Skeletal muscle satellite cell (primary cell): Measurements from ENCODE around the gene GPR39.
A peak's percentile ranks its signal among the peaks of the same experiment; 100 is the strongest.

ENCODE experiments used
- H3K27me3 ChIP-seq: 2 replicates; pipeline ENCODE4 v1.7.0; 2013; ENCODE audit warnings: low read length; ENCODE audit not compliant: control insufficient read depth, insufficient read depth
- H3K36me3 ChIP-seq: 2 replicates; pipeline ENCODE4 v1.7.0; 2013; ENCODE audit warnings: mild to moderate bottlenecking, control low read depth, low read length; ENCODE audit not compliant: insufficient read depth
- H3K4me1 ChIP-seq: 2 replicates; pipeline ENCODE4 v1.7.0; 2013; ENCODE audit warnings: low read length; ENCODE audit not compliant: control insufficient read depth, insufficient read depth
- H3K4me2 ChIP-seq: 2 replicates; pipeline ENCODE4 v1.7.0; 2013; ENCODE audit warnings: mild to moderate bottlenecking, low read length
- H3K4me3 ChIP-seq: 2 replicates; pipeline ENCODE4 v1.7.0; 2013; ENCODE audit warnings: low read length
- H3K9ac ChIP-seq: 2 replicates; pipeline ENCODE4 v1.7.0; 2013; ENCODE audit warnings: mild to moderate bottlenecking, low read depth, low read length, moderate library complexity
- H3K9me3 ChIP-seq: replicated peaks from 2 replicates; pipeline ENCODE4 v1.7.0; 2013; ENCODE audit warnings: mild to moderate bottlenecking, control low read depth, low read length

Gene GPR39

DNA sequence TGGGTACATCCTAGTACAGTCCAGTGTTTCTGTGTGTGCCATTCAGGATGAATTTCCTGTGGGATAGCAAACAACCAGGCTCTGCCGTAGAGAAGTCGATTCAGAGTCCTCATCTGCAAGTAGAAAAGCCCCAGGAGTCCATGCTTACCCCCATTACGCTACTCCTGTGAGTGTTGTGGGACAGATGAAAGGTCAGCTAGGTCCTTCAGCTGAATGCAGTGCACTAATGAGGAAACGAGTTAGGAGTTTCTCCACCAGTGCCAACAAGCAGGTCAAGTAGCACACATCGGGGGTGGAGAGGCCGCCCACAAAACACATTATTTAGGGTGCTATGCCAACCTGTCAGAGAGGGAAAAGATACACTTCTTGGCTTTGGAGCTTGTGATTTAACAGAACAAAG, 2.5 kb upstream of the GPR39 start:
- Histone ChIP-seq H3K4me2 (no peak overlapping the region), H3K36me3 (no peaks in the 10 kb centered on the region), H3K9me3 (no peaks in the 10 kb centered on the region), H3K4me3 (no peak overlapping the region), H3K9ac (no peak overlapping the region), H3K4me1 (peaks cover 23% of the 10 kb centered on the region), H3K27me3 (no peaks in the 10 kb centered on the region)

DNA sequence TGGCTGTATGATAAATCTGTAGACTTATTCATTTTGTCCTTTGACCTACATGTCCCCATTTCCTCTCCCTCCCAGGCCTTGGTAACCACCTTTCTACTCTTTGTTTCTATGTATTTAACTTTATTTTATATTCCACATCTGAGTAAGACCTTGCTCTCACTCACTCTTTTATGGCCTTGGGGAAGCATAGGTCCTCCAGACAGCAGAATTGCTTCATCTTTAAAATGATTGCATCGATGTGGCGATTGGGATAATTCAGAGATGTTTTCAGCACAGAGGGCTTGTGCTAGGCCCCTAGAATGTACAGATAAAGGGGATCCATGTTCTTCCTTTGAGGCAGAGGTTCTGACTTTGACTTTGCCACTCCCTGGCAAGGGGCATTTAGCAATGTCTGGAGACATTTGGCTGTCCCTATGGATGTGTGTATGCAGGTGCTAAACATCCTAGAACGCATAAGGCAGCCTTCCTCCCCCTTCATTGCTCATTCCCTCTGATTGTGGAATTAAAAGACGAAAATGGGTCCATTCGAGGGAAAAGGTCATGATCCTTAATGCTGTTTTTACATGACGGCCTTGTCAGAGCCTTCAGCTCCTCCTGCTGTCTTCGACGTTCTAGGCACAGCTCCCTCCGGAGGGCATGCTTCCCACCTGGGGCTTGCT, 1.2 kb upstream of the GPR39 start:
- Histone ChIP-seq H3K4me2 (peak overlapping the region; percentile 80), H3K9me3 (no peaks in the 10 kb centered on the region), H3K4me1 (peaks cover 23% of the 10 kb centered on the region), H3K27me3 (no peaks in the 10 kb centered on the region), H3K4me3 (peak overlapping the region; percentile 67), H3K9ac (peak overlapping the region; percentile 61), H3K36me3 (no peaks in the 10 kb centered on the region)

DNA sequence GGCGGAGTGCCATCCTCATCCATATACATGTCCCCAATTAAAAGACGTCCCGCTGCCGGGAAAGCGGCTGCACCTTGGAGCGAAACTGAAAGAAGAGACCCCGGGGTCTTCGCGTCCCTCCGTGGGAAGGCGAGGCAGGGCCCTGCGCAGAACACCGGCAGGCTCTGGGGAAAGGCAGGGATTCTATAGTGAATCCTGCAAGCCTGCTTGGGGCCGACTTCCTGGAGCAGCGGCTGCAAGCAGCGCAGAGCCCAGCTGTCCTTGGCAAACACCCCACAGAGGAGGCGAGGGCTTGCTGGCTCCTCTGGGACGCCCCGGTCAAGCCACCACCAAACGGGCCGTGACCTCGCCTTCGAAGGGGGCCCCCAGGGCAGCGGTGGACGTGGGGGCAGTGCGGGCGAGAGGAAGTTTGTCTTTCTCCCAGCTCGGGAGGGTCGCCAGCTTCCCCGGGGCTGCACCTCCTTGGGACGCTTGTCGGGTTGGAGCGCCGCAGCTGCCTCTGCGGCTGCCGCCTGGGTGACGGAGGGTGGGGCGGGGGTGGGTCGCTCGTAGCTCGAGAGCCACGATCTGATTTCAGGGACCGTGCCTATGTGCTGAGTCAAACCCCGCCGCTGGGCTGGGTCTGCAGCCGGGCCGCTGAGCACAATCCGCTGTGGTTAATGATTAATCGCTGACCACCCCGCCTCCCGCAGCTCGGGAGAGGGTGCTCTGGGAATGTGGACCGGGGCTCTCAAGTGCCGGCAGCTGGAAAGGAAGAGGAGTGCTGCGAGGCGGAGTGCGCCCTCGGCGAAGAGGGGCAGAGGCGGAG, 486 bp upstream of the GPR39 start:
- Histone ChIP-seq H3K27me3 (no peaks in the 10 kb centered on the region), H3K4me3 (peak overlapping the region; percentile 67), H3K36me3 (no peaks in the 10 kb centered on the region), H3K9ac (peak overlapping the region; percentile 61), H3K4me2 (peak overlapping the region; percentile 80), H3K9me3 (no peaks in the 10 kb centered on the region), H3K4me1 (peaks cover 28% of the 10 kb centered on the region)

DNA sequence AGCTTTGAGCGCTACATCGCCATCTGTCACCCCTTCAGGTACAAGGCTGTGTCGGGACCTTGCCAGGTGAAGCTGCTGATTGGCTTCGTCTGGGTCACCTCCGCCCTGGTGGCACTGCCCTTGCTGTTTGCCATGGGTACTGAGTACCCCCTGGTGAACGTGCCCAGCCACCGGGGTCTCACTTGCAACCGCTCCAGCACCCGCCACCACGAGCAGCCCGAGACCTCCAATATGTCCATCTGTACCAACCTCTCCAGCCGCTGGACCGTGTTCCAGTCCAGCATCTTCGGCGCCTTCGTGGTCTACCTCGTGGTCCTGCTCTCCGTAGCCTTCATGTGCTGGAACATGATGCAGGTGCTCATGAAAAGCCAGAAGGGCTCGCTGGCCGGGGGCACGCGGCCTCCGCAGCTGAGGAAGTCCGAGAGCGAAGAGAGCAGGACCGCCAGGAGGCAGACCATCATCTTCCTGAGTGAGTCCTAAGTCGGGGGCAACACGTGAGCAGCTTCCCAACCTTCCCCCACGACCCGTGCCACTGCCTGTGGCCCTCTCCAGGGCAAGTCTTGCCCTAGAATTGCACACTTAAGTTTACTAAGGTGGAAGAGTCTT, 928 bp downstream of the GPR39 start:
- Histone ChIP-seq H3K36me3 (no peaks in the 10 kb centered on the region), H3K9me3 (no peaks in the 10 kb centered on the region), H3K27me3 (no peaks in the 10 kb centered on the region), H3K9ac (no peak overlapping the region), H3K4me2 (peak overlapping the region; percentile 80), H3K4me1 (peaks cover 34% of the 10 kb centered on the region), H3K4me3 (no peak overlapping the region)

DNA sequence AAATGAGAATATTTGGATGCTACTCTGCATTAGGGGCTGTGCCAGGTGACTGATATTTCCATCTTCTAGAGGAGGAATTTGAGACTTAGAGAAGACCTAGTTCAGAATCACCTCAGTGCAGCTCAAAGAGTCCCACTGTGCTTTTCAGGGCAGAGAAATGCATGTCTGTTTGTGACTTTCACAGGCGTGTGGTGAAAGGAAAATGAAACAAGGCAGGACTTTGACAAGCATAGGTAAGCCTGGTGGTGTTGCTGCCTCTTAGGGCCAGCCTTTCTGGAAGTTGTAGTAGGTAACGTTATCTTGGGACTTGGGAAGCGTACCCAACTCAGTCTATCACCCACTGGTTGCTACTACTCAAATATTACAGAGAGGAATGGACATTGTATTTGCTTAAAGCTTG, 2.6 kb downstream of the GPR39 start:
- peak overlapping the region; percentile 2 for H3K4me2 ChIP-seq
- no peaks in the 10 kb centered on the region for H3K36me3 ChIP-seq
- peaks cover 34% of the 10 kb centered on the region for H3K4me1 ChIP-seq
- H3K9me3 ChIP-seq = no peaks in the 10 kb centered on the region
- no peak overlapping the region for H3K9ac ChIP-seq
- no peak overlapping the region for H3K4me3 ChIP-seq
- H3K27me3 ChIP-seq = no peaks in the 10 kb centered on the region

DNA sequence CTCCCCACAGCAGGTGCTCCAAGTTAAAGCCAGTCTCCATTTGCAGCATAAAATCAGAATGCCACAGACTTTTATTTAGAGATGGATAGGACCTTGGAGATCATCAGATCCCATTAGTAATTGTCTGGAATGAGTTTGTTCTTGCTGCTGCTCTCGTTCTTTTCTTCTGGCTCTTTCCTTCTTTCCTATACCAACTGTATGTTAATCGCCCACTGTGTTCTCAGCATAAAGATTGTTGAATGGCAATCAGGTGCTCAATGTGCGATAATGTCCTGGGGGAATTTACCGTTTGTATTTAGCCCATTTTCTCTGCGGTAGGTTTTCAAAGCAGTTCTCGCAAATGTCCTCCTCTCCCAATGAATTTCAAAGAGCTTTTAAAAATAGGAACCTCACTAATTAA, 3.3 kb downstream of the GPR39 start:
- H3K4me1 ChIP-seq = peaks cover 38% of the 10 kb centered on the region
- H3K27me3 ChIP-seq = no peaks in the 10 kb centered on the region

DNA sequence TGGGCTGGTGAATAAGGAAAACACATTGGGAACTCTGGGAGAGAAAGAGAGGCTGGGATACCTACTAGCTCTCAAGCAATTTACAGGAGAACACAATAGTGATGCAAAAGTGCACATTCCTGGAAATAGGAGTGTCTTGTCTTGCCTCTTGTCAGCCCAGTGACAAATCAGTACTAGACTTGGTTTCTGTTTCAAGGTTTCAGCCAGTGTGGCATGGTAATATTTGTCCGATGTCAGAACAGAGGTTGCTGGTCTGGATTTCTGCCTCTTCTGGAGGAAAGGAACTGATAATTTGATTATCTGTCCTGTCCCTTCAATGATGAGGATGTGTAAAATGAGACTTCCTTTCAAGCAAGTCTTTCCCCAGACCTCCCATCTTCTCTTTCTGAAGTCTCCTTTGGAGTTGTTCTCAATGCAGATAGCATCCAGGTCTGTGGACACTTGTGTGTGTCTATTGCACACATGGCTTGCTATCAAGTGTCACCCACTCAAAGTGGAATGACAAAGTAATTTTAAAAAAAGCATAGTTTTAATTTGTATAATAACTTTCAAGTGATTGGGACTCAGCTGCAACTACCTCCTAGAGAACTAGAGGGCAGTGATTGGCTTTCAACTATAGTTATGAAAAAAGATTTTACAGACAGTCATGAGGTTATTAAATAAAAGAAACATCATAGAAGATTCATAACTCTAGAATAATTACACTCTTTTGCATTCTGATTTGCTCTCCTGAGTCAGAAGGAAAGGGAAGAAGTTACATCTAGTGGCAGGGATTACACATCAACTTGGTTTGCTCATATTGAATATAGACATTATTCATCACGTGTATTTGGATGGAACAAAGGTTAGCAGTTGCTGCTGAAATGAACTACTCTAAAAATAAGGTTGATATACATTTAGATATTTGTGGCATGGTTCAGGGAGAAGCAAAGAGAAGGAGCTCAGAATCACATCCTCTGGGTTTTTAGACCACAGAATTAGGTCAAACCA, 4.5 kb downstream of the GPR39 start:
- no peak overlapping the region for H3K9ac ChIP-seq
- H3K9me3 ChIP-seq = no peaks in the 10 kb centered on the region
- H3K4me3 ChIP-seq = no peak overlapping the region
- H3K27me3 ChIP-seq = no peaks in the 10 kb centered on the region
- peaks cover 28% of the 10 kb centered on the region for H3K4me1 ChIP-seq
- no peaks in the 10 kb centered on the region for H3K36me3 ChIP-seq
- H3K4me2 ChIP-seq = peak overlapping the region; percentile 29

More for the DNA sequence above, 3.3 kb downstream of the GPR39 start:
- no peak overlapping the region for H3K9ac ChIP-seq
- H3K36me3 ChIP-seq = no peaks in the 10 kb centered on the region
- no peaks in the 10 kb centered on the region for H3K9me3 ChIP-seq
- peak overlapping the region; percentile 2 for H3K4me2 ChIP-seq
- no peak overlapping the region for H3K4me3 ChIP-seq

DNA sequence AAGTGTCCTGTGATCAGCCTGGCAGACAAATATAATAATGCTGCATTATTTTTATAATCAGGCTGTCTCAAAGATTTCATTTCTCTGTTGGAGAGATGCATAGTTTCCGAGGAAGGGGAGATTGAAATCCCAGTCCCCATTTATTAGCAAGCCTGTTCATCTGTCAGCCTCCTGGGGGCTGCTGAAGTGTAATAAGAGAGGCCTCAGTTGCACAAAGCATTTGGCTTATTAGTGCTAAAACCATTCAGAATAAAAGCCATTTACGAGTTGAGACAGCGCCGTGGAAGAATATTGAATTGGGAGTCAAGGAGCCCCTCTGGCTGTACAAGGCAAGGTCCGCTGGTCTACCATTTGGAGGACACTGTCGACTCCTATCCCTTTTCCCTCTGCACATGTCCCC, 6.1 kb downstream of the GPR39 start:
- no peak overlapping the region for H3K4me2 ChIP-seq
- peaks cover 20% of the 10 kb centered on the region for H3K4me1 ChIP-seq
- H3K4me3 ChIP-seq = no peak overlapping the region
- no peaks in the 10 kb centered on the region for H3K9me3 ChIP-seq
- no peak overlapping the region for H3K9ac ChIP-seq
- no peaks in the 10 kb centered on the region for H3K27me3 ChIP-seq
- H3K36me3 ChIP-seq = no peaks in the 10 kb centered on the region

DNA sequence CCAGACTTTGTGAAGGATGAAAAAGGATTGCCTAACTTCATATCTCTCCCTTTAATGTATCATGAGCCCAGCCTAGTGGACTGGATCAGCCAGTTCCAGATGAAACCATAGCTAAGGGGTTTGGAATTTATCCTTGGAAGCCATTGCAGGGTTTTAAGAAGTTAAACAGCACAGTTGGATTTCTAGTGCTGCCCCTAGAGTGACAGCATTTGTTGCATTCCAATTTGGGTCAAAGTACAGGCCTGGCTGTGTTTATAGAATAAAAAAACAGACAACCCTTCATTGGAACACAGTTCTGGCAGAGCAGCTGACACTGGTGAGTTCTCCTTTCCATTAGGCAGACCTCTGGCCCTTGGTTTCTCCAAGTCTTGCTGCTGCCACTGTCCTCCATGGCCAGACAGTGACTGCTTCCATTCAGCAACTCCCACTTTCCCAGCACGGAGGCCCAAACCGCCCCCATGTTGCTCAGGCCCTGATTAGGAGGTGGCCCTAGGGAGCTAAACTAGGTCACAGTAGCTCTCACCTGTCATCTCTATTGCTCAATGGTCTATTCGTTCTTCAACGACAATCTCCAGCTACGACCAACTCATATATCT, 8.0 kb downstream of the GPR39 start:
- Histone ChIP-seq H3K4me3 (no peak overlapping the region), H3K9me3 (no peaks in the 10 kb centered on the region), H3K27me3 (no peaks in the 10 kb centered on the region), H3K9ac (no peak overlapping the region), H3K4me1 (peaks cover 17% of the 10 kb centered on the region), H3K36me3 (no peaks in the 10 kb centered on the region), H3K4me2 (no peak overlapping the region)

DNA sequence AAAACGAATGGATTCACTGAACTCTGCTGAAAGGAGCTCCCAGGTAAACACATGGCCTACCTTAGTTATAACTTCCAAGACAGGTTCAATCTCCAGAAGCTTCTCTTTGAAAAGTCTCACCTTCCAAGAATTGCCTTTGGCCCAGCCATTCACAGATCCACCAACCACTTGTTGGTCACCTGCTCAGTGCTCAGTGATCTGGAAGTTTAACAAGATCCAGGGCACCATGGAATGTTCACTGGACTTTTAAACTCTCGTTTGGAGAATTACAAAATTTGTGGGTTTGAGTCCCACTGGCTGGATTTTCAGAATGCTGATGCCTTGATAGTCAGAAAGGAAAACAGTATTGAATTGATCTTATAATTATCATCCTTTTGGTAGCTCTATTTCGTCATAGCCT, 9.4 kb downstream of the GPR39 start:
- Histone ChIP-seq H3K27me3 (no peaks in the 10 kb centered on the region), H3K9ac (no peak overlapping the region), H3K4me3 (no peak overlapping the region), H3K4me2 (no peak overlapping the region), H3K9me3 (no peaks in the 10 kb centered on the region), H3K36me3 (no peaks in the 10 kb centered on the region), H3K4me1 (peaks cover 13% of the 10 kb centered on the region)
